ENCODE data around the gene ELOVL7. TPM values are rescaled to one million over a fixed set of nuclear protein-coding genes. Genes with fewer than 3 reads are reported as not detected.
"Not testable (repeated sequence)": the region's sequence is repeated elsewhere in the genome, so short reads cannot be mapped to it uniquely, and the experiment has no call there.

ELOVL7 gene
- total RNA-seq, 2 experiments from 2014 or later, result 0.69 to 0.85 TPM

DNA sequence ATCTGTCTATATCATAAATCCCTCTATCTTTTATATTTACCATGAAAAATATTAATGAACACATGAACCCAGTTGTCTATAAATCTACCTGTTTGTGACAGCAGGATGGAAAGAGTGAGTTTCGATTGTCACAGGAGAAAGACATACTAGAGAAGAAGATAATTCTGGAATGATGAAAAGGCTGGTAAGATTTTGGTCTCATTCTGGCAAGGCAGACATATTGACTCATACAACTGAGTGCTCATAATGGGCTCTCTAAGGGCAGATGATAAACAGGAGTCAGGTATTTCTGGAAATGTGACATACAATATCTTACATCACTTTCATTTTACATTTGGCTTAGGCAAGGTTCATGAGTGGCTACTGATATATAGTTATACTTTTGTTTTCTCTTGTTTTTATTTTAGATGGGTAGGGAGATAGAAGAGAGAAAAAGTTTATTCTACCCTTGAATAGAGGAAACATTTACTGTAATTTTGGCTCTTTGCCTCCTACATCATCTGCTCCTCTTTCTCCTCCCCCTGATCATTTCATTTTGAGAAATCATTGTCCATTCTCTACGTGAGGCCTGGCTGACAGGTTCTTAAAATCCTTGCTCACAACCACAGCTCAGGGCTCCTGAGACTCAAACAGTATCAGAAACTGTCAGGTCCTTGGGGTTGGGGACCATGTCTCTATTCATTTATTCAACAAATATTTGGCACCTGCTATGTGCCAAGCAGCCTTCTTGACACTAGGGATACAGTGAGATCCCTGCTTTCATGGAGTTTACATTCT, 14.4 kb downstream of the ELOVL7 start:
- H3K36me3 Mint-ChIP-seq (ENCODE audit: low read depth), result no peaks in the 10 kb centered on the region

DNA sequence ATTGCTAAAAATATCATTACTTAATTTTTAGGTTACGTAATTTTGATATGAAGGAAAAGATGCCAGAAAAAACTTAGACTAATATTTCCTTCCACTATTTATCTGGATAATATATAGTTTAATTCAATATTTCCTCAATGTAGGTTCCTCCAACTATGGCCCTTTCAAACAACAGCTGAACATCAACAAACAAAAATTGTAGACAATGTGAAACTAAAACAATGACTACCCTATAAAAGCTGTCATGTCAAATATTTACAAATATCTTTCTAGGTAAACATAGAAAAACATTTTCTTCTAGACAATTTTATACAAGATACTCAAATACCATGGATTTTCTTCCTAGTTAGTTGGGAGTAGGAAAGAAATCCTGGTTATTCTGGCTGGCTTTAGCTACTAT, 16.9 kb downstream of the ELOVL7 start:
- H3K9me3 Mint-ChIP-seq (ENCODE audit: low read depth), result no peaks in the 10 kb centered on the region
- H3K36me3 Mint-ChIP-seq (ENCODE audit: low read depth), result no peaks in the 10 kb centered on the region
- ChIA-PET POLR2A (no interaction called here), CTCF (no interaction called here)
- intact Hi-C loops (cut with DNase I, micrococcal nuclease), result no loop called here
- no peak overlapping the region for H3K4me3 Mint-ChIP-seq
- ATAC-seq (no peak), DNase-seq (no peak)
- H3K4me1 Mint-ChIP-seq, result peaks cover 10% of the 10 kb centered on the region
- H3K27ac Mint-ChIP-seq, result no peak overlapping the region
- H3K27me3 Mint-ChIP-seq, result peaks cover 4% of the 10 kb centered on the region

More for the DNA sequence above, 14.4 kb downstream of the ELOVL7 start:
- CTCF ChIA-PET, result no interaction called here
- peak; percentile 96 for ATAC-seq
- DNase-seq, result peak; percentile 10
- Mint-ChIP-seq H3K27ac (peak overlapping the region; percentile 11), H3K4me1 (peaks cover 10% of the 10 kb centered on the region), H3K27me3 (peaks cover 4% of the 10 kb centered on the region), H3K9me3 (ENCODE audit: low read depth) (no peaks in the 10 kb centered on the region), H3K4me3 (no peak overlapping the region)
- intact Hi-C loops (cut with DNase I, micrococcal nuclease), result no loop called here
- POLR2A ChIA-PET, result no interaction called here

DNA sequence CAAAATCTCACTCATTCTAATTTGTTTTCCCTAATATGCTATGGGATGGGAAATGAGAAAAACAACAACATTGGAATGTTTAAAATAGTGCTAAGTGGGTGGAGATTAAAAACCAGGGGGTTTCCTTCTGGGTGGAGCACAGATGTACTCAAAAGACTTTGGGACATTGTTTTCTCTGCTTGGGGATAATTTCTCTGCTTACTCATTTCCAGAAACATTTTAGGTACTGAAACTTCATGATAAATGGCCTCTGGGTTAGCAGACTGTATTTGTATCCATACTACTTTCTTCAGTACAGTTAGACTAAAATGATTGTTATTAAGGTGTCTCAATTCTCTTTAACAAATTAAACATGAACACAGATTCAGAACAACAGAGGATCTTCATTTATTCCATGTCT, 17.4 kb downstream of the ELOVL7 start:
- H3K4me1 Mint-ChIP-seq, result peaks cover 10% of the 10 kb centered on the region
- ChIA-PET POLR2A (no interaction called here), CTCF (no interaction called here)
- no peaks in the 10 kb centered on the region for H3K36me3 Mint-ChIP-seq (ENCODE audit: low read depth)
- no peak overlapping the region for H3K27ac Mint-ChIP-seq
- peaks cover 4% of the 10 kb centered on the region for H3K27me3 Mint-ChIP-seq
- no peak for ATAC-seq
- no peaks in the 10 kb centered on the region for H3K9me3 Mint-ChIP-seq (ENCODE audit: low read depth)
- intact Hi-C loops (cut with DNase I, micrococcal nuclease), result no loop called here
- DNase-seq, result no peak
- no peak overlapping the region for H3K4me3 Mint-ChIP-seq

DNA sequence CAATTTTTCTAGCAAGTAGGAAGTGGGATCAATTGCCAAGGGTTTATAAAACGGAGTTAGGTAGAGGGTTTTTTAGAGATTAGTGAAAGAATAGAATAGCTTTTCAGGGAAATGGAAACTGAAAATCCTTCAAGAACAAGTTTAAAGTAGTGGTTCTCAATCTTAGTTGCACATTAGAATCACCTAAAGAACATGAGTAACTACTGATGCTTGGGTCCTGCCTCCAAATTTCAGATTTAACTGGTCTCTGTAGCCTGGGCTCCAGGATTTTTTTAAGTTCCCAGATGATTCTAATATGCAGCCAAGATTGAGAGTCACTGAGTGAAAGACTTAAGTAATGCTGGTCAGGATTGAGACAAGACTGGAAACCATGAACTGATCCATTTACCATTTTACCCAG, 20.5 kb downstream of the ELOVL7 start:
- no peaks in the 10 kb centered on the region for H3K9me3 Mint-ChIP-seq (ENCODE audit: low read depth)
- CTCF ChIA-PET, result interaction anchor here (0.6 kb wide), 1 partner anchor 1079 kb away, joined by 3 read pairs; no protein-coding TSS in a partner anchor
- no peaks in the 10 kb centered on the region for H3K36me3 Mint-ChIP-seq (ENCODE audit: low read depth)
- H3K27ac Mint-ChIP-seq, result no peak overlapping the region
- H3K27me3 Mint-ChIP-seq, result peaks cover 4% of the 10 kb centered on the region
- H3K4me3 Mint-ChIP-seq, result no peak overlapping the region
- POLR2A ChIA-PET, result no interaction called here
- intact Hi-C loops (cut with DNase I, micrococcal nuclease), result no loop called here
- ATAC-seq (peak; percentile 30), DNase-seq (no peak)
- no peaks in the 10 kb centered on the region for H3K4me1 Mint-ChIP-seq

DNA sequence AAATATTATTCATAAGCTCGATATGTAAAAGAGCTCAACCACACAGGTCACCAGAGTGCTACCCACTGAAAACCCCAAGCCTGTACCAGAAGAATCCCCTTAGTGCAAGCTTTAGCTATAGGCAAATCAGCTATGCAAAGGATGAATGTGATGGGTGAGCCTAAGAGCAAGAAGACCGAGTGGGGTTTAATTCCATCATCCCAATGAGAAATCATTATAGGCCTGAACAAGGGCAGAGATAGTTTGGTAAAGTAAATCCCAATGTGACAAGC, 21.8 kb downstream of the ELOVL7 start:
- ChIA-PET CTCF (no interaction called here), POLR2A (no interaction called here)
- no peak overlapping the region for H3K4me3 Mint-ChIP-seq
- no peak for ATAC-seq
- no peak for DNase-seq
- no peaks in the 10 kb centered on the region for H3K27me3 Mint-ChIP-seq
- H3K27ac Mint-ChIP-seq, result no peak overlapping the region
- no peaks in the 10 kb centered on the region for H3K4me1 Mint-ChIP-seq
- no peaks in the 10 kb centered on the region for H3K9me3 Mint-ChIP-seq (ENCODE audit: low read depth)
- intact Hi-C loops (cut with DNase I, micrococcal nuclease), result no loop called here
- H3K36me3 Mint-ChIP-seq (ENCODE audit: low read depth), result no peaks in the 10 kb centered on the region

DNA sequence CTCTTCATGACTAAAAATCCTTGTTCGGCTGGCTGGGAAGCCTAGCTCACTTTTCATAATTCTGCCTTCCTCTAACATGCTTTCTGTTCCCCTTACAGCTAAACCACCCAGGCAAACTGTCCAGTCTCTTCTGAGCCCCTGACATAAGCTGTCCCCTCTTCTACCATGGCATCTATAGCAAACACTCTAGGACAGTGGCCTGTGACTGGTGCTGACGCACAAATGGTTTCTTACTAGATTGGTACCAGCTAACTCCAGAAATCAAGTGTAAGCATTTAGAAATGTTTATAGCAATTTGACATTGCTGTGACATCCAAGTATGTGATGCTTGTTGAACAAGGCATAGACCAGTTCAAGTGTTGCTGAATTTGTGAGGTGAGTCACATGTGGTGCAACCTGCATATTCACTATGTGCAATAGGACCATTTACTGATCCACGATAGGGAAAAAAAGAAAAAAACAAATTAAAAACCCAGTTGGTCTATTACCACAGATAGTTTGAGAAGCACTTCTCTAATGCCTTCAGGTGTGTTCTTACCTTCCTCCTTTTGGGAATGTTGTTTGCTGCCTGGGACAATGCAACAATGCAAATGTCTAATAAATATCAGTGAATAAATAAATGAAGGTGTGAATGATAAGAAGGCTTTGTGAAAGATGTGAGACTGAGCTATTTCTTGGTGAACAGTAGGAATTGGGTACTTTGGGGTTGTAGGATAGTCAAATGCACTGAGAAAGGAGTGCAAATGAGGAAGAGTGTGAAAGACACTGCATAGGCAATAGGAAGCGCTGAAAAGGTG, 22.4 kb downstream of the ELOVL7 start:
- H3K4me3 Mint-ChIP-seq, result no peak overlapping the region
- POLR2A ChIA-PET, result no interaction called here
- no peaks in the 10 kb centered on the region for H3K9me3 Mint-ChIP-seq (ENCODE audit: low read depth)
- ATAC-seq (no peak), DNase-seq (no peak)
- CTCF ChIA-PET, result no interaction called here
- H3K27ac Mint-ChIP-seq, result no peak overlapping the region
- no peaks in the 10 kb centered on the region for H3K36me3 Mint-ChIP-seq (ENCODE audit: low read depth)
- no peaks in the 10 kb centered on the region for H3K4me1 Mint-ChIP-seq
- H3K27me3 Mint-ChIP-seq, result no peaks in the 10 kb centered on the region
- intact Hi-C loops (cut with DNase I, micrococcal nuclease), result no loop called here

DNA sequence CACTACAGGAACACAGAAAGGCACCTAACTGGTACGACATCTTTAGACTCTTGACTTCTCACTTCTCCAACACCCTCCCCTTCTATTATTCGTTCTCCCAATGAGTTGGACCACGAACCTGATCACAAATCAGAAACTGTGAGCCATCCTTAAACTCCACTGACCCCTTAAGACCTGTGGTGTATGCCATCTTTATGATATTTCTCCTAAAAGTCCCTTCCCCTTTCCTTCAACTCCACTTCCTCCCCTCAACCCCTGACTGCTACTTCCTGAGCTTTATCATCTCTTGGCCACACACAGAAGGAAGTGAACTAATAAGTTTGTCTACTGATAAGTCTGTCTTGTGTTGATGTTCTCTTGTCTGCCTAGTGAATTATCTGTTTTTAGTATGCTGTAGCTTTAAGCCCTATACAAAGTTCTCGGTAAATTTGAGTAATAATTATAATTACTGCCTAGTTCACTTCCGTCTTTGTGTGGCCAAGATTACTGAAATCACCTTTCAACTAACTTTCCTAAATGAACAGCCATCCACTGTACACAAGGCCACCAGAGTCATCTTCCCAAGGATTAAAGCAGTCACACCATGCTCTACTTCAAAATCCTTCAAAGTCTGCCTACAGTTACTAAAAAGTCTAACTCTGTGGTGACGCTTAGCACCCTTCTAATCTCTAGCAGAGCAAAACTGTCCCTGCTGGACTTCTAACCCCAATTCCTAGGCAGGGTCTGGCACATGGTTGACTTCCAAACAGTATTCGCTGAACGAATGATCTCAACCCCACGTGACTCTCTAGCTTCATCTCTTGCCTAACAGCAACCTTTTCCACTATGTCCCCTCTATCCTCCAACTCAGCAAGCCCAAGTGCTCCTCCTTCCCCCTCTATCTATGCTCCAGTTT, 23.2 kb downstream of the ELOVL7 start:
- Mint-ChIP-seq H3K9me3 (ENCODE audit: low read depth) (no peaks in the 10 kb centered on the region), H3K36me3 (ENCODE audit: low read depth) (no peaks in the 10 kb centered on the region), H3K27ac (no peak overlapping the region), H3K4me1 (no peaks in the 10 kb centered on the region), H3K27me3 (no peaks in the 10 kb centered on the region), H3K4me3 (no peak overlapping the region)
- POLR2A ChIA-PET, result no interaction called here
- intact Hi-C loops (cut with DNase I, micrococcal nuclease), result no loop called here
- CTCF ChIA-PET, result no interaction called here
- DNase-seq, result no peak
- ATAC-seq, result no peak

DNA sequence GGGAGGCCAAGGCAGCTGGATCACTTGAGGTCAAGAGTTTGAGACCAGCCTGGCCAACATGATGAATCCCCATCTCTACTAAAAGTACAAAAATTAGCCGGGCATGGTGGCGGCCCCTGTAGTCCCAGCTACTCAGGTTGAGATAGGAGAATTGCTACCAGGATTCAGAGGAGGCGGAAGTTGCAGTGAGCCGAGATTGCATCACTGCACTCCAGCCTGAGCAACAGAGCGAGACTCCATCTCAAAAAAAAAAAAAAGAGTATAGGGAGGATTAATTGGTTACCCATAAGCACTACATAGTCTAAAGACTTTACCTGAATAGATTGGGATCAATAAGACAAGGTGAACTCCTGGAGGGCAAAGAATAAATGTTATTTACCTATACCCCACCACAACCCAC, 27.9 kb downstream of the ELOVL7 start:
- not testable (repeated sequence) for H3K36me3 Mint-ChIP-seq (ENCODE audit: low read depth)

DNA sequence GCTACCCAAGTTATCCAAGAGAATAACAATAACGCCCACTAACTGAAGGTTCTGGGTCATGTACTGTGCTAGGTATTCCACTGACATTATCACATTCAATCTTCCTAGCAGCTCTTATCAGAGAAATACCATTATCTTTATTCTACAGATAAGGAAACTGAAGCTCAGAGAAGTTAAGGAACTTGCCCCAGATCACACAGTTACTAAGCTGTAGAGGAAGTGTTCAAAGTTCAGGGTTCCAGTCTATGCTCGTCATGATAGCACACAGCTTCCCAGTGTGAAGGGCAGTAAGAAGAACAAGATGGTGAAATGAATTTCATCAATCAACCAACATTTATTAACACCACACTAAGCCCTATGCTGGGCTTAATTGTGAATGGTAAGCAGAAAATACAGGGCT, 29.6 kb downstream of the ELOVL7 start:
- Mint-ChIP-seq H3K9me3 (ENCODE audit: low read depth) (no peaks in the 10 kb centered on the region), H3K36me3 (ENCODE audit: low read depth) (no peaks in the 10 kb centered on the region), H3K27ac (no peak overlapping the region), H3K4me1 (no peaks in the 10 kb centered on the region), H3K4me3 (no peak overlapping the region), H3K27me3 (peaks cover 4% of the 10 kb centered on the region)
- ATAC-seq (no peak), DNase-seq (no peak)
- CTCF ChIA-PET, result interaction anchor here (0.6 kb wide), 1 partner anchor 1716 kb away, joined by 3 read pairs; no protein-coding TSS in a partner anchor
- intact Hi-C loops (cut with DNase I, micrococcal nuclease), result no loop called here
- POLR2A ChIA-PET, result no interaction called here

More for the DNA sequence above, 27.9 kb downstream of the ELOVL7 start:
- H3K27me3 Mint-ChIP-seq; H3K4me1 Mint-ChIP-seq; ATAC-seq; intact Hi-C loops (cut with DNase I, micrococcal nuclease); POLR2A ChIA-PET; CTCF ChIA-PET; H3K27ac Mint-ChIP-seq; H3K9me3 Mint-ChIP-seq (ENCODE audit: low read depth); DNase-seq; H3K4me3 Mint-ChIP-seq: not testable (repeated sequence)

DNA sequence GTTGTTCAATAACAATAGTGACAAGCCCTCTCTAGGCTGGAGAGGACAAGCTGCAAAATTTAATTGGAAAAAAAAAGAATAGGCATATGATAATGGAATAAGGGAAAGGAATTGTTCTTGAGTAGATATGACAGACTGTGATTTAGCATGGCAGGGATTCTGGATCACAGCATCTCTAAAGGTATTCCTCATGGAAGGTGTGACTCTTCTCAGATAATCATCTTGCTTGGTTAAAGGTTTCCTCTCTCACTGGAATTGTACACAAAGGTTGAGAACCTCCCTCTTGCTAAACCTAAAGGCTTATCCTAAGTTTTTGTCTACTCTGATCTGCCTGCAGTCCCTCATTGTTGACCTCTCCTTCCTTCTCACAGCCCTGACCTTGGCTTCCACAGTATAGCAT, 31.6 kb downstream of the ELOVL7 start:
- no peaks in the 10 kb centered on the region for H3K36me3 Mint-ChIP-seq (ENCODE audit: low read depth)

DNA sequence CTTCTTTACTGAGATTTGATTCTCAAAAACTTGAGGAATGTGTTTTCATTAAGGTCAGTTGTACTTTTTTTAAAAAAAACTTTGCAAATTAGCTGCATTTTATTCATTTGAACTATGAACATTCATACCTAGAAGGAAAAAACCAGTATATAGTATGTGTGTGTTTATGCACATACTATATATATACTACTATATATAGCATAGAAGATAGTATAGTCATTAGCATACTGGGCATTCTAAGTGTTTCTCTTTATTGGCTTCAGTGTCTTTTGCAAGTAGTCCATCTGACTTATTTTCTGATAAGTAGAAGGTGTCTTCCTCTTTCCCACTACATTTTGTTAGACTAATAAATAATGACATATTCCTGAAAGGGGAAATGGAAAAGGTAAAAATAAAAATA, 33.0 kb downstream of the ELOVL7 start:
- intact Hi-C loops (cut with DNase I, micrococcal nuclease), result no loop called here
- Mint-ChIP-seq H3K4me1 (no peaks in the 10 kb centered on the region), H3K36me3 (ENCODE audit: low read depth) (no peaks in the 10 kb centered on the region), H3K27me3 (peaks cover 4% of the 10 kb centered on the region), H3K9me3 (ENCODE audit: low read depth) (no peaks in the 10 kb centered on the region), H3K4me3 (no peak overlapping the region), H3K27ac (no peak overlapping the region)
- ATAC-seq, result no peak
- CTCF ChIA-PET, result no interaction called here
- no peak for DNase-seq
- POLR2A ChIA-PET, result no interaction called here

More for the DNA sequence above, 31.6 kb downstream of the ELOVL7 start:
- peaks cover 4% of the 10 kb centered on the region for H3K27me3 Mint-ChIP-seq
- H3K9me3 Mint-ChIP-seq (ENCODE audit: low read depth), result no peaks in the 10 kb centered on the region
- no peak overlapping the region for H3K27ac Mint-ChIP-seq
- CTCF ChIA-PET, result no interaction called here
- ATAC-seq (no peak), DNase-seq (no peak)
- no peak overlapping the region for H3K4me3 Mint-ChIP-seq
- intact Hi-C loops (cut with DNase I, micrococcal nuclease), result no loop called here
- POLR2A ChIA-PET, result no interaction called here
- no peaks in the 10 kb centered on the region for H3K4me1 Mint-ChIP-seq

Data from activated CD4-positive, alpha-beta T cell treated with anti-CD3 and anti-CD28 coated beads for 36 hours (primary cell).